ENCODE data around the gene ZNF667.
A peak's percentile ranks its signal among the peaks of the same experiment; 100 is the strongest.

The ZNF667 gene

DNA sequence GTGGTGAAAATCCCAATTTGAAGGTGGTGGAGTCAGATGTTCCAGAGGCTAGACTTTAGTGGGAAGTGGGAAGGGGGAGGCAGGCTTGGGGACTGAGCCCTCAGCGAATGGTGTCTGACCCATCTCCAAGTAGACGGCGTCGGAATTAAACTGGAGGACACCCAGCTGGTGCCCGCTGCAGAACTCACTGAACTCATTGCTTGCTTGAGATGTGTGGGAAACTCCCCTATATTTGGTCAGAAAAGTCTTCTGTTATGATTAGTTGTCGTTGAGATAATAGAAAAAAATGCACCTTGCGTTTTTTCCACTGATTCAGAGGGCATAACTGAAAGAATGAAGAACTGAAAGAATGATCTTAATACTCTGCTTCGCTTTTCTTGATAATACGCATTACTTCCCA is 73.9 kb downstream of the ZNF667 start:
- TF ChIP-seq EZH2phosphoT487 (IDR thresholded peaks at IDR 0.05; ENCODE audit: low read depth) = no peak
- TF ChIP-seq, protein P1, sequence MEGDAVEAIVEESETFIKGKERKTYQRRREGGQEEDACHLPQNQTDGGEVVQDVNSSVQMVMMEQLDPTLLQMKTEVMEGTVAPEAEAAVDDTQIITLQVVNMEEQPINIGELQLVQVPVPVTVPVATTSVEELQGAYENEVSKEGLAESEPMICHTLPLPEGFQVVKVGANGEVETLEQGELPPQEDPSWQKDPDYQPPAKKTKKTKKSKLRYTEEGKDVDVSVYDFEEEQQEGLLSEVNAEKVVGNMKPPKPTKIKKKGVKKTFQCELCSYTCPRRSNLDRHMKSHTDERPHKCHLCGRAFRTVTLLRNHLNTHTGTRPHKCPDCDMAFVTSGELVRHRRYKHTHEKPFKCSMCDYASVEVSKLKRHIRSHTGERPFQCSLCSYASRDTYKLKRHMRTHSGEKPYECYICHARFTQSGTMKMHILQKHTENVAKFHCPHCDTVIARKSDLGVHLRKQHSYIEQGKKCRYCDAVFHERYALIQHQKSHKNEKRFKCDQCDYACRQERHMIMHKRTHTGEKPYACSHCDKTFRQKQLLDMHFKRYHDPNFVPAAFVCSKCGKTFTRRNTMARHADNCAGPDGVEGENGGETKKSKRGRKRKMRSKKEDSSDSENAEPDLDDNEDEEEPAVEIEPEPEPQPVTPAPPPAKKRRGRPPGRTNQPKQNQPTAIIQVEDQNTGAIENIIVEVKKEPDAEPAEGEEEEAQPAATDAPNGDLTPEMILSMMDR (IDR thresholded peaks at IDR 0.05; ENCODE audit: low read depth, low read length) = no peak
- Histone ChIP-seq H3K27me3 (ENCODE audit: low read depth, low read length) (no peaks in the 10 kb centered on the region), H3K9ac (ENCODE audit: low read length) (peak overlapping the region; percentile 85), H4K20me1 (ENCODE audit: insufficient read depth, low read length) (no peaks in the 10 kb centered on the region), H3K4me3 (ENCODE audit: low read length) (peak overlapping the region; percentile 90), H3K36me3 (replicated peaks; ENCODE audit: low read depth, low read length) (peaks cover 69% of the 10 kb centered on the region), H3K4me1 (ENCODE audit: low read length) (peaks cover 14% of the 10 kb centered on the region), H3K9me3 (ENCODE audit: insufficient read depth, low read length) (peaks cover 58% of the 10 kb centered on the region), H3K4me2 (ENCODE audit: low read length) (peak overlapping the region; percentile 91), H2AFZ (ENCODE audit: low read depth, low read length) (peak overlapping the region; percentile 97), H3K27ac (ENCODE audit: low read length) (peak overlapping the region; percentile 69), H3K79me2 (ENCODE audit: low read length) (peaks cover 20% of the 10 kb centered on the region)

GRCh38 chr19:56400485-56400884 is 76.7 kb downstream of the ZNF667 start:
- Histone ChIP-seq H3K27ac (ENCODE audit: low read length) (no peak overlapping the region), H3K9me3 (ENCODE audit: insufficient read depth, low read length) (peaks cover 46% of the 10 kb centered on the region), H3K9ac (ENCODE audit: low read length) (no peak overlapping the region), H3K27me3 (ENCODE audit: low read depth, low read length) (no peaks in the 10 kb centered on the region), H3K4me2 (ENCODE audit: low read length) (no peak overlapping the region), H3K79me2 (ENCODE audit: low read length) (peaks cover 20% of the 10 kb centered on the region), H3K36me3 (replicated peaks; ENCODE audit: low read depth, low read length) (peaks cover 57% of the 10 kb centered on the region), H3K4me3 (ENCODE audit: low read length) (no peak overlapping the region), H3K4me1 (ENCODE audit: low read length) (peaks cover 14% of the 10 kb centered on the region), H2AFZ (ENCODE audit: low read depth, low read length) (no peak overlapping the region), H4K20me1 (ENCODE audit: insufficient read depth, low read length) (no peaks in the 10 kb centered on the region)
- TF ChIP-seq EZH2phosphoT487 (IDR thresholded peaks at IDR 0.05; ENCODE audit: low read depth) = no peak
- TF ChIP-seq, protein P1 (IDR thresholded peaks at IDR 0.05; ENCODE audit: low read depth, low read length) = no peak

DNA sequence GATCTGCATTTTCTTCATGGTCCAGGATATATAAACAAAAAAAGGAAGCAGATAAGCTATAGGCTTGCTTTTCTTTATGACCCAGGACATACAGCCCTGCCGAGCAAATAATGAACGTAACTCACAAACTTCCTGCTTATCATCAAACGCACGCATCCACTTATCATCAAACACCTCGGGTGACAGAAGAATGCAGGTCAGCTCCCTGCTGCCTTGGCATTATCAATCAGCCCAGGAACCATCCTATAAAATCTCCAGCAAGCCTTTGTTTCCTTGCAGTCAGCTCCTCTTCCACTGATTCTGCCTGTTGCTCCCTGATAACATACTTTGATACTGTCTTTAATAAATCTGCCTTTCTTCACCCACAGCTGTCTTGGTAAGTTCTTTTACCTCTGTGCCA is 78.3 kb downstream of the ZNF667 start:
- peaks cover 6% of the 10 kb centered on the region; the same call in 1 of the 2 replicates for H3K4me1 ChIP-seq (ENCODE audit: low read length)
- H3K9me3 ChIP-seq (ENCODE audit: insufficient read depth, low read length) = peaks cover 52% of the 10 kb centered on the region
- no peak overlapping the region for H3K4me2 ChIP-seq (ENCODE audit: low read length)
- no peak overlapping the region for H3K27ac ChIP-seq (ENCODE audit: low read length)
- no peaks in the 10 kb centered on the region for H4K20me1 ChIP-seq (ENCODE audit: insufficient read depth, low read length)
- TF ChIP-seq, protein P1 (IDR thresholded peaks at IDR 0.05; ENCODE audit: low read depth, low read length) = no peak
- no peak for TF ChIP-seq EZH2phosphoT487 (IDR thresholded peaks at IDR 0.05; ENCODE audit: low read depth)
- H3K36me3 ChIP-seq (replicated peaks; ENCODE audit: low read depth, low read length) = peaks cover 47% of the 10 kb centered on the region
- H2AFZ ChIP-seq (ENCODE audit: low read depth, low read length) = no peak overlapping the region
- H3K79me2 ChIP-seq (ENCODE audit: low read length) = peaks cover 6% of the 10 kb centered on the region; the same call in 1 of the 2 replicates
- no peak overlapping the region for H3K9ac ChIP-seq (ENCODE audit: low read length)
- no peaks in the 10 kb centered on the region for H3K27me3 ChIP-seq (ENCODE audit: low read depth, low read length)
- no peak overlapping the region for H3K4me3 ChIP-seq (ENCODE audit: low read length)

DNA sequence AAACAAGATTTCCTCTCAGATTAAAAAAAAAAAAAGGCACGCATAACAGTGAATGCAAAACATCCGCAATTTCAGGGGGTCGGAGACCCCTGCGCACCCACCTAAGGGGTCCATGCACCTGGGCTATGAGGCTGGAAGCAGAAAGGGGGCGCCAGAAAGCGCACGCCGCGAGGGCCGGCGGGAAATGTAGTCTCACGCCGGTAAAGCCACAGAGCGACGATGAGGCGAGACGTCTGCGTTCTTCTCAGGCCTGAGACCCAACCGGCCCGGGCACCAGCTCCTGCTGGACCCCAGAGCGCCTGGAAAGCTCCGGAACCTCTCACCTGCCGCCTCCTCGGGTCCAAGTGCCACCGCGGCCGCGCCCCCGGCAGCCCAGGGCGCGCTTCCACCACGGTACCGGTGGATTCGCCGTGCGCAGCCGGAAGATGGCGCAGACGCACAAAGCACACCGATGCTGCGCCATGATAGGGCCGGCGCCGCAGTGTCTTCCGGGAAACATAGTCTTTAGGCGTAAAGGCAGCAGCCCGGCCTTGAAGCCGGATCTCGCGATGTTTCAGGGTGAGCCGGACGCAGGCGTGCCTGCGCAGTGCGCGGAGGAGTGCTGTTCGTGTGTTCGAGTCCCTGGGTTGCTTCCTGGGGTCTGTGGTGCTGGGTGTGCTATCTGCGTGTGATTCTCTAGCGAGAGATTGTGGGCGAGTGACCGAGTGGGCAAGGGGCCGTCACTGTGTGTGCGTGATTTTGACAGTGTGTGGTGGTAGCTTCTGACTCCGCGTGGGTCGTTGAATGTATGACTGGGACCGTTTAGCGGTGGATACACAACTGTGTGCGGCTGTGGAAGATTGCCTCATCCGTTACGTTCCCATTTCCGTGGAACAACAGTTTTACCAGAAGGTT is 83.8 kb downstream of the ZNF667 start, which contains the start of gene ZNF582:
Gene ZNF582, minus strand, starts transcription at position 416 of the 894 bp plus-strand sequence. CDS start 1,782 bp downstream, outside the sequence.
- Histone ChIP-seq H4K20me1 (ENCODE audit: insufficient read depth, low read length) (no peaks in the 10 kb centered on the region), H3K27ac (ENCODE audit: low read length) (peak within 1 kb of the TSS; percentile 23; the same call in 1 of the 2 replicates), H3K4me3 (ENCODE audit: low read length) (peak within 1 kb of the TSS; percentile 75), H2AFZ (ENCODE audit: low read depth, low read length) (peak within 1 kb of the TSS; percentile 38; the same call in 1 of the 2 replicates), H3K9ac (ENCODE audit: low read length) (peak within 1 kb of the TSS; percentile 51; the same call in 1 of the 2 replicates), H3K4me2 (ENCODE audit: low read length) (peak within 1 kb of the TSS; percentile 46), H3K4me1 (ENCODE audit: low read length) (no peaks in the 10 kb centered on the region), H3K9me3 (ENCODE audit: insufficient read depth, low read length) (peaks cover 24% of the 10 kb centered on the region), H3K79me2 (ENCODE audit: low read length) (no peaks in the 10 kb centered on the region), H3K27me3 (ENCODE audit: low read depth, low read length) (no peaks in the 10 kb centered on the region), H3K36me3 (replicated peaks; ENCODE audit: low read depth, low read length) (peaks cover 13% of the 10 kb centered on the region)
- no peak for TF ChIP-seq EZH2phosphoT487 (IDR thresholded peaks at IDR 0.05; ENCODE audit: low read depth)
- TF ChIP-seq, protein P1 (IDR thresholded peaks at IDR 0.05; ENCODE audit: low read depth, low read length) = peak; percentile 52
